Naive thymus-derived CD4-positive, alpha-beta T cell (primary cell): Measurements from ENCODE around the gene FKBP7. TPM values are rescaled to one million over a fixed set of nuclear protein-coding genes. Genes with fewer than 3 reads are reported as not detected.
A peak's percentile ranks its signal among the peaks of the same experiment; 100 is the strongest.

Experiments
- ATAC-seq: fragments of 150-1000 bp; cut with Tn5 transposase; 2 replicates; pipeline ENCODE4 v1.10.0; 2021; ENCODE audit warnings: mild to moderate bottlenecking, moderate library complexity
- CTCF ChIA-PET: fragments of 350-600 bp; sonication (Branson Sonifier 250); formaldehyde crosslinking; loops from one replicate; lab custom pipeline; 2021; ENCODE audit warnings: antibody characterized with exemption; lab: Charles Lee
- POLR2A ChIA-PET: fragments of 350-600 bp; sonication (Branson Sonifier 250); formaldehyde crosslinking; loops from one replicate; lab custom pipeline; 2021; ENCODE audit warnings: antibody characterized with exemption, inconsistent platforms; lab: Charles Lee
- DNase-seq, 9 donors: peaks; one replicate each; pipeline versions ENCODE4 v3.0.0 to v3.0.0-alpha.2; 2020 to 2022; ENCODE audit warnings: mixed read lengths in 1 of 9
- H3K27ac ChIP-seq: one replicate; pipeline ENCODE4 v1.7.0; 2013; ENCODE audit warnings: mild to moderate bottlenecking, low read depth, low read length, moderate library complexity
- H3K27me3 ChIP-seq, 2 donors: one replicate each; pipeline ENCODE4 v1.7.0; 2013; ENCODE audit warnings: low read length in 2 of 2, mild to moderate bottlenecking in 2 of 2, moderate library complexity in 2 of 2; ENCODE audit not compliant: control insufficient read depth in 2 of 2, insufficient read depth in 2 of 2
- H3K36me3 ChIP-seq, 3 experiments: 1 replicate in 2 of 3; 2 replicates in 1 of 3; pipeline ENCODE4 v1.7.0; 2013; ENCODE audit warnings: low read length in 3 of 3, mild to moderate bottlenecking in 3 of 3, moderate library complexity in 1 of 3; ENCODE audit not compliant: insufficient read depth in 3 of 3, control insufficient read depth in 2 of 3
- H3K4me1 ChIP-seq, 2 donors: one replicate each; pipeline ENCODE4 v1.7.0; 2013; ENCODE audit warnings: low read length in 2 of 2, mild to moderate bottlenecking in 2 of 2, moderate library complexity in 1 of 2; ENCODE audit not compliant: control insufficient read depth in 2 of 2, insufficient read depth in 2 of 2
- H3K4me3 ChIP-seq: 2 replicates; pipeline ENCODE4 v1.7.0; 2013; ENCODE audit warnings: mild to moderate bottlenecking, low read length
- H3K9me3 ChIP-seq, 3 experiments: 1 replicate in 2 of 3; 2 replicates in 1 of 3; pipeline ENCODE4 v1.7.0; 2013; ENCODE audit warnings: low read length in 3 of 3; ENCODE audit not compliant: control insufficient read depth in 2 of 3
- H3K27ac Mint-ChIP-seq, 9 donors: one replicate each; pipeline ENCODE4 v1.8.0; 2020 to 2022; ENCODE audit warnings: mixed read lengths in 9 of 9, mild to moderate bottlenecking in 8 of 9, moderate library complexity in 5 of 9, inconsistent platforms in 2 of 9
- H3K27me3 Mint-ChIP-seq, 5 donors: one replicate each; pipeline ENCODE4 v1.8.0; 2021 to 2022; ENCODE audit warnings: mixed read lengths in 5 of 5, mild to moderate bottlenecking in 1 of 5
- H3K36me3 Mint-ChIP-seq, 5 donors: one replicate each; pipeline ENCODE4 v1.8.0; 2020 to 2022; ENCODE audit warnings: mixed read lengths in 5 of 5, mild to moderate bottlenecking in 3 of 5, inconsistent platforms in 1 of 5
- H3K4me1 Mint-ChIP-seq, 7 donors: one replicate each; pipeline ENCODE4 v1.8.0; 2020 to 2022; ENCODE audit warnings: mixed read lengths in 7 of 7, mild to moderate bottlenecking in 3 of 7, inconsistent platforms in 1 of 7
- H3K4me3 Mint-ChIP-seq, 10 donors: one replicate each; pipeline ENCODE4 v1.8.0; 2020 to 2022; ENCODE audit warnings: mild to moderate bottlenecking in 10 of 10, mixed read lengths in 10 of 10, moderate library complexity in 6 of 10, inconsistent platforms in 2 of 10
- H3K9me3 Mint-ChIP-seq, 11 donors: one replicate each; pipeline ENCODE4 v1.8.0; 2020 to 2022; ENCODE audit warnings: mixed read lengths in 11 of 11, mild to moderate bottlenecking in 4 of 11, inconsistent platforms in 1 of 11, moderate library complexity in 1 of 11
- intact Hi-C, 2 donors: fragments of 100-400 bp; cut with micrococcal nuclease; formaldehyde crosslinking; loops; one replicate each; pipeline ENCODE4 v1.15.1; 2023
- polyA plus RNA-seq, 2 donors: library from polyadenylated mRNA; unstranded; fragments of 300-500 nt; fragmentation: Illumina TruSeq; gene quantifications; one replicate each; pipeline ENCODE4 v1.2.3, GENCODE V29; 2021
- total RNA-seq, 6 experiments: library from RNA in 5 of 6; stranded (reverse) in 5 of 6; gene quantifications; 1 replicate in 5 of 6; 2 replicates in 1 of 6; pipeline ENCODE4 v1.2.3 and lab custom pipeline; 2021 to 2026

FKBP7 gene
- total and polyA plus RNA-seq, 7 experiments from 2014 or later: 0.64 to 4.6 (median 2.4) TPM

- no peaks in the 10 kb centered on the region for H3K27me3 ChIP-seq
- H3K4me1 ChIP-seq: no peaks in the 10 kb centered on the region
- ChIA-PET CTCF (interaction anchor here (1.3 kb wide), 1 partner anchor 22 kb away, joined by 3 read pairs; no protein-coding TSS in a partner anchor), POLR2A (no interaction called here)
- DNase-seq (no peak), ATAC-seq (no peak)
- H3K36me3 Mint-ChIP-seq: peaks cover 0 to 62% (median 30%) of the 10 kb centered on the region in 5 donors
- H3K9me3 Mint-ChIP-seq: no peaks in the 10 kb centered on the region
- H3K36me3 ChIP-seq: peaks cover 7 to 66% (median 18%) of the 10 kb centered on the region in 3 experiments
- H3K4me3 Mint-ChIP-seq: no peak overlapping the region
- peaks cover 0 to 3% (median 0%) of the 10 kb centered on the region in 5 donors for H3K27me3 Mint-ChIP-seq
- H3K4me1 Mint-ChIP-seq: peaks cover 0 to 11% (median 2%) of the 10 kb centered on the region in 7 donors
- H3K9me3 ChIP-seq: no peaks in the 10 kb centered on the region
- H3K27ac Mint-ChIP-seq: peak overlapping the region in 2 of 9 donors; percentile 16
- H3K4me3 ChIP-seq: no peak overlapping the region
- no peak overlapping the region for H3K27ac ChIP-seq
- intact Hi-C loops: no loop called here
These were observed 41.7 kb downstream of the FKBP7 start for GRCh38 chr2:178436662-178437061.

- Histone ChIP-seq H3K27me3 (no peaks in the 10 kb centered on the region), H3K27ac (no peak overlapping the region), H3K4me3 (no peak overlapping the region), H3K36me3 (peaks cover 0 to 48% (median 11%) of the 10 kb centered on the region in 3 experiments), H3K4me1 (no peaks in the 10 kb centered on the region), H3K9me3 (no peaks in the 10 kb centered on the region)
- peaks cover 0 to 2% (median 0%) of the 10 kb centered on the region in 7 donors for H3K4me1 Mint-ChIP-seq
- CTCF ChIA-PET: no interaction called here
- peaks cover 0 to 28% (median 14%) of the 10 kb centered on the region in 11 donors for H3K9me3 Mint-ChIP-seq
- DNase-seq (no peak), ATAC-seq (no peak)
- H3K27ac Mint-ChIP-seq: peak overlapping the region in 2 of 9 donors; percentile 40 to 76
- POLR2A ChIA-PET: interaction anchor here (1.0 kb wide), 1 partner anchor 27 kb away, joined by 3 read pairs; no protein-coding TSS in a partner anchor
- H3K27me3 Mint-ChIP-seq: peaks cover 0 to 6% (median 0%) of the 10 kb centered on the region in 5 donors
- intact Hi-C loops: no loop called here
- H3K36me3 Mint-ChIP-seq: peaks cover 16 to 72% (median 53%) of the 10 kb centered on the region in 5 donors
- no peak overlapping the region for H3K4me3 Mint-ChIP-seq
These were observed 49.1 kb downstream of the FKBP7 start for GRCh38 chr2:178429336-178429735.

- peaks cover 0 to 6% (median 0%) of the 10 kb centered on the region in 5 donors for H3K27me3 Mint-ChIP-seq
- peaks cover 0 to 2% (median 0%) of the 10 kb centered on the region in 7 donors for H3K4me1 Mint-ChIP-seq
- Histone ChIP-seq H3K27me3 (no peaks in the 10 kb centered on the region), H3K4me1 (no peaks in the 10 kb centered on the region), H3K9me3 (no peaks in the 10 kb centered on the region), H3K4me3 (no peak overlapping the region), H3K27ac (no peak overlapping the region), H3K36me3 (peaks cover 0 to 39% (median 8%) of the 10 kb centered on the region in 3 experiments)
- peak overlapping the region in 1 of 9 donors; percentile 57 for H3K27ac Mint-ChIP-seq
- ChIA-PET CTCF (interaction anchor here (1.1 kb wide), 1 partner anchor 21 kb away, joined by 3 read pairs; no protein-coding TSS in a partner anchor), POLR2A (interaction anchor here (1.0 kb wide), 1 partner anchor 26 kb away, joined by 3 read pairs; no protein-coding TSS in a partner anchor)
- H3K9me3 Mint-ChIP-seq: peaks cover 3 to 37% (median 17%) of the 10 kb centered on the region in 11 donors
- ATAC-seq (no peak), DNase-seq (no peak)
- H3K36me3 Mint-ChIP-seq: peaks cover 17 to 74% (median 62%) of the 10 kb centered on the region in 5 donors
- intact Hi-C loops: no loop called here
- H3K4me3 Mint-ChIP-seq: no peak overlapping the region
These were observed 50.0 kb downstream of the FKBP7 start for GRCh38 chr2:178428396-178428806.

- no peaks in the 10 kb centered on the region for H3K9me3 ChIP-seq
- H3K4me1 Mint-ChIP-seq: peaks cover 0 to 2% (median 0%) of the 10 kb centered on the region in 7 donors
- no peaks in the 10 kb centered on the region for H3K27me3 ChIP-seq
- ChIA-PET POLR2A (interaction anchor here (0.6 kb wide), 1 partner anchor 625 kb away, joined by 3 read pairs; no protein-coding TSS in a partner anchor), CTCF (no interaction called here)
- peaks cover 0 to 6% (median 0%) of the 10 kb centered on the region in 5 donors for H3K27me3 Mint-ChIP-seq
- intact Hi-C loops: no loop called here
- no peak overlapping the region for H3K27ac Mint-ChIP-seq
- H3K4me3 ChIP-seq: no peak overlapping the region
- H3K27ac ChIP-seq: no peak overlapping the region
- H3K36me3 Mint-ChIP-seq: peaks cover 17 to 73% (median 64%) of the 10 kb centered on the region in 5 donors
- H3K4me1 ChIP-seq: no peaks in the 10 kb centered on the region
- H3K36me3 ChIP-seq: peaks cover 0 to 30% (median 6%) of the 10 kb centered on the region in 3 experiments
- ATAC-seq: no peak
- peaks cover 3 to 37% (median 19%) of the 10 kb centered on the region in 11 donors for H3K9me3 Mint-ChIP-seq
- H3K4me3 Mint-ChIP-seq: no peak overlapping the region
- DNase-seq: no peak
These were observed 50.9 kb downstream of the FKBP7 start for GRCh38 chr2:178427458-178427857.

GRCh38 chr2:178426388-178426787, 52.0 kb downstream of the FKBP7 start:
- ATAC-seq (no peak), DNase-seq (no peak)
- no peak overlapping the region for H3K27ac ChIP-seq
- ChIA-PET CTCF (no interaction called here), POLR2A (interaction anchor here (0.6 kb wide), 2 partner anchors 22 to 56 kb away, joined by 3 to 4 read pairs; no protein-coding TSS in a partner anchor)
- intact Hi-C loops: no loop called here
- H3K27ac Mint-ChIP-seq: no peak overlapping the region
- no peak overlapping the region for H3K4me3 ChIP-seq
- peaks cover 0 to 23% (median 0%) of the 10 kb centered on the region in 3 experiments for H3K36me3 ChIP-seq
- H3K4me3 Mint-ChIP-seq: no peak overlapping the region
- no peaks in the 10 kb centered on the region for H3K4me1 ChIP-seq
- H3K9me3 Mint-ChIP-seq: peaks cover 3 to 37% (median 19%) of the 10 kb centered on the region in 11 donors
- H3K27me3 Mint-ChIP-seq: peaks cover 0 to under 1% (median 0%) of the 10 kb centered on the region in 5 donors
- H3K4me1 Mint-ChIP-seq: peaks cover 0 to 2% (median 0%) of the 10 kb centered on the region in 7 donors
- no peaks in the 10 kb centered on the region for H3K27me3 ChIP-seq
- peaks cover 17 to 70% (median 66%) of the 10 kb centered on the region in 5 donors for H3K36me3 Mint-ChIP-seq
- H3K9me3 ChIP-seq: no peaks in the 10 kb centered on the region

- no peak overlapping the region for H3K4me3 ChIP-seq
- peaks cover 0 to 19% (median 0%) of the 10 kb centered on the region in 3 experiments for H3K36me3 ChIP-seq
- ChIA-PET POLR2A (no interaction called here), CTCF (no interaction called here)
- DNase-seq (no peak), ATAC-seq (no peak)
- no peaks in the 10 kb centered on the region for H3K9me3 ChIP-seq
- H3K4me1 Mint-ChIP-seq: peaks cover 0 to 6% (median 0%) of the 10 kb centered on the region in 7 donors
- H3K9me3 Mint-ChIP-seq: peaks cover 3 to 37% (median 19%) of the 10 kb centered on the region in 11 donors
- intact Hi-C loops: no loop called here
- H3K4me1 ChIP-seq: no peaks in the 10 kb centered on the region
- no peak overlapping the region for H3K27ac ChIP-seq
- H3K27ac Mint-ChIP-seq: no peak overlapping the region
- H3K27me3 Mint-ChIP-seq: no peaks in the 10 kb centered on the region
- no peak overlapping the region for H3K4me3 Mint-ChIP-seq
- no peaks in the 10 kb centered on the region for H3K27me3 ChIP-seq
- H3K36me3 Mint-ChIP-seq: peaks cover 16 to 69% (median 62%) of the 10 kb centered on the region in 5 donors
These were observed 53.1 kb downstream of the FKBP7 start for GRCh38 chr2:178425255-178425827.
